Left lobe of liver (tissue), 2 donors: Measurements from ENCODE around the gene MIEF1. TPM values are rescaled to one million over a fixed set of nuclear protein-coding genes. Genes with fewer than 3 reads are reported as not detected.

ENCODE experiments used
- ATAC-seq: fragments of 200-7000 bp; cut with Tn5 transposase; one replicate; pipeline ENCODE4 v1.9.1; 2020; ENCODE audit warnings: mild to moderate bottlenecking, moderate library complexity
- DNase-seq: peaks from one replicate; pipeline ENCODE4 v3.0.0-alpha.2; 2020; ENCODE audit warnings: low spot score
- total RNA-seq: library from RNA; stranded (reverse); gene quantifications from one replicate; pipeline ENCODE4 v1.2.1, GENCODE V29; 2021
- donor health status: DM: no; HTN: no; CAD: no; lungs with moderate emphysema.
- donor health status: DM: no; HTN: yes; CAD: no.

MIEF1 gene
- total RNA-seq, result 26.1 TPM

- DNase-seq (peak; percentile 98), ATAC-seq (peak; percentile 93)
Measured at GRCh38 chr22:39502109-39502788, at the start of gene MIEF1. TSS of gene MIEF1 (plus strand) at chr22:39502290. CDS start at chr22:39511295, 9,005 bp downstream.

DNA sequence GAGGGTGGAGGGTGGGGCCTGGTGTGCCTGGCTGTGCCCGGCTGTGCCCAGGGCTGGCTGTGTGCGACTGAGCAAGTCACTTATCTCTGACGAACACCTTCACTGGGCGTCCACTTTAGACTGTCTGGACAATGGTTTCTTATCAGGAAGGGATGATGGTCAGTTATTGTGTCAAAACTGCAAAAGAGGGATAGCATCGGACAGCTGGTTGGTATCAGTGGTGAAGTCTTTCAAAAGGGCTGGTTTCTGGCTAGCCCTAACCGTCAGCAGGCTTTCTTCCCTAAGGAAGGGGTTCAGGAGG lies 49.4 kb upstream of the MIEF1 start:
- ATAC-seq, result no peak
- DNase-seq, result no peak

DNA sequence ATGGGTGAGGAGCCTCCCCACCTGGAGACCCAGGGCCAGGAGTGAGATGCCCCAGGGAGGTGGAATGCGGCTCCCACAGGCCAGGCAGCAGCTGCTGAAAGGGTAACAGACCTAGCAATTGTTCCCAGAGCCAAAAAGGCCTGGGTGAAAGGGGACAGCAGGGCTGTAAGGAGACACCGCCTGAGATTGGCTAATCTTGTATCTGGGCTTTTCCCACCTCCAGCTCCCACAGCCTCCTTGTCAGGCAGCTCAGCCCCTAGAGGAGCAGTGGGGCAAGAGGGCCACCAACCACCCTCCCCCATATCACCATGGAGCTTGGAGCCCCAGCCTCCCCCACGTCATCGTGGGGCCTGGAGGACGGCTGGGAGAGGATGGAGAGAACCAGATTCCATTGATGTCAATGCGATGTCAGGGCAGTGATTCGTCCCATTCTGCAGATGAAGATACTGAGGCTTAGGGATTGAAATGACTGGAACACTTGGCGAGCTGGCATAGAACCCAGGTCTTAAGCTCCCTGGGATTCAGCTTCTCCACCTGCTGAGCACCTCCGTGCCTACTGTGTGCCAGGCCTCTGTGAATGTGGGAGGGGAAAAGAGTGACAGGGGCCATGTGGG lies 48.2 kb upstream of the MIEF1 start:
- no peak for ATAC-seq
- DNase-seq, result no peak

GRCh38 chr22:39454385-39454871 lies 47.7 kb upstream of the MIEF1 start:
- ATAC-seq, result no peak
- DNase-seq, result no peak

GRCh38 chr22:39456522-39457197 lies 45.4 kb upstream of the MIEF1 start, which contains the start of gene MGAT3:
TSS of gene MGAT3 (plus strand) at chr22:39457012. CDS start at chr22:39487348, 30,336 bp downstream.
- DNase-seq, result no peak
- ATAC-seq, result peak; percentile 14

GRCh38 chr22:39457198-39457555 lies 44.9 kb upstream of the MIEF1 start:
- DNase-seq (no peak), ATAC-seq (no peak)

GRCh38 chr22:39457556-39458443 lies 44.3 kb upstream of the MIEF1 start:
- no peak for ATAC-seq
- no peak for DNase-seq

- ATAC-seq, result no peak
Measured at GRCh38 chr22:39458444-39459083, 43.5 kb upstream of the MIEF1 start.

GRCh38 chr22:39459681-39460080 lies 42.4 kb upstream of the MIEF1 start:
- ATAC-seq, result no peak
- DNase-seq, result no peak

More at GRCh38 chr22:39458444-39459083, 43.5 kb upstream of the MIEF1 start:
- DNase-seq, result no peak

DNA sequence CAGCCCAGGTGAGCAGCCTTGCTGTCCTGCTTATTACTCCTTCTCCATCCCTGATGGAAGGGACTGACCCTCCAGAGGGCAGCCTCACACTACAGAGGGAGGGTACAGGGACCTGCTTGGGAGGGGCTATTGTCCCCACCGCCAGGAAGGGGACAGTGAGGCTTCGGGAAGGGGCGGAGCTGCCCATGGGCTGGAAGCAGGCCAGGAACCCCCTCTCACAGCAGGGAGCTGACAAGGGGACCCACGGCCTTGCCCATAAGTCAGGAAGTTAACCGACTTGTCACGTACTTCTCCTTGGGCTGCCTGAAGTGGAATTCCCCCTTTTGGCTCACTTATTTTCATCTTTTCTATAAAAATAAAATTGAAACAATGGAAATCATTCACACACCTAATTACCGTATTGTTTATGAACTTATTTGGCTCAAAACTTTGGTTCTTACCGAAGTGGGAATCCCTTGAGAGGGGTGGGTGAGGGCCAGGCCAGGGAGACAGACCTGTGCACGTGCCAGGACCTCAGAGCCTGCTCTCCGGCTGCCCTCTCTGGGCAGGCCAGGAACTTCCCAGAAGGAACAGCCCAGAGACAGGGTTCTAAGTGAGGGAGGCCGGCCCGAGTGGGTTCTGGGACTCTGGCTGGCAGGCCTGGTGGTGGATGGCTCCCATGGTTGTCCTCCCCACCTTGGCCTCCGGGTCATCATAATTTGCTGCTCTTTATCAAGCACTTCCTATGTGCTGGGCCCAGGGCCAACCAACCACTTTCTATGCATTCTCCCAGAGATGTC lies 39.5 kb upstream of the MIEF1 start:
- DNase-seq, result no peak
- ATAC-seq, result no peak

GRCh38 chr22:39463277-39463676 lies 38.8 kb upstream of the MIEF1 start:
- DNase-seq (no peak), ATAC-seq (no peak)

DNA sequence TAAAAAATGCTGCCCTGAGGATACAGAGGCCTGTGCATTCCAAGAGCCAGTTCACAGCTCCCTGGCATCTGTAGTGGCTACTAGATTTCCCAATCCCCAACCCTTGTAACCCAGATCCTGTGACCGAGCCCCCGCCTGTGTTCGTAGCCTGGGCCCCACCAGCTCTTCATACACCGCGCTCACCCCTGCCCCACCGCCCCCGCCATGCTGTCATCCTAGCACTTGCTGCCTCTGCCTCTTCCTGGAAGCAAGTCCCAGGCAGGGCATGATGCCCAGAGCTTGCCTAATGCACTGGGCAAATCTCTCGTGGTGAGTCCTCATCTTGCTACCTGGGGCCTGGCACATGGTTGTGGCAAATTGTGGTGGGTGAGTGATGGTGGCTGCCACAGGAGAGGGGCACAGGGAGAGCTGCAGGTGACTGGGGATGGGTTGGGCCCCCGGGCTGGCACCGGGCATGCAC lies 38.1 kb upstream of the MIEF1 start:
- peak; percentile 79 for DNase-seq
- ATAC-seq, result peak; percentile 94

- ATAC-seq (no peak), DNase-seq (no peak)
Measured at GRCh38 chr22:39466228-39467006, 35.7 kb upstream of the MIEF1 start.

- ATAC-seq (no peak), DNase-seq (no peak)
Measured at GRCh38 chr22:39467390-39467895, 34.6 kb upstream of the MIEF1 start.

GRCh38 chr22:39468487-39469325 lies 33.4 kb upstream of the MIEF1 start:
- ATAC-seq, result no peak
- DNase-seq, result no peak

- no peak for DNase-seq
- no peak for ATAC-seq
Measured at GRCh38 chr22:39469326-39469680, 32.8 kb upstream of the MIEF1 start.

- DNase-seq, result no peak
- peak; percentile 25 for ATAC-seq
Measured at GRCh38 chr22:39469681-39470450, 32.2 kb upstream of the MIEF1 start.
